Mucosa of descending colon (tissue), 3 donors: ENCODE measurements around the gene MIGA2. TPM values are rescaled to one million over a fixed set of nuclear protein-coding genes. Genes with fewer than 3 reads are reported as not detected.

ENCODE experiments used
- ATAC-seq: fragments of 200-7000 bp; cut with Tn5 transposase; one replicate; pipeline ENCODE4 v1.9.1; 2020; ENCODE audit warnings: mild to moderate bottlenecking, moderate library complexity
- DNase-seq, 3 donors: peaks; one replicate each; pipeline ENCODE4 v3.0.0-alpha.2; 2020
- H3K36me3 ChIP-seq: fragments of 200-600 bp; one replicate; pipeline ENCODE4 v1.8.0; 2021; ENCODE audit warnings: low read depth, mild to moderate bottlenecking
- H3K4me1 ChIP-seq: fragments of 200-600 bp; one replicate; pipeline ENCODE4 v1.8.0; 2021; ENCODE audit warnings: low read depth, mild to moderate bottlenecking
- H3K4me3 ChIP-seq: fragments of 200-600 bp; one replicate; pipeline ENCODE4 v1.8.0; 2021; ENCODE audit warnings: mild to moderate bottlenecking
- H3K9me3 ChIP-seq: fragments of 200-600 bp; one replicate; pipeline ENCODE4 v1.8.0; 2021; ENCODE audit warnings: mild to moderate bottlenecking
- intact Hi-C, 2 donors: fragments of 100-400 bp; cut with DNase I in 1 of 2; cut with micrococcal nuclease in 1 of 2; formaldehyde crosslinking; loops; one replicate each; pipeline versions ENCODE4 v1.11.0 to v1.11.1; 2022; cut with DNase I, micrococcal nuclease
- total RNA-seq, 3 donors: library from RNA; stranded (reverse); fragmentation: NEBNext Ultra II Directional in 2 of 3; extraction: Animal tissue kit (Norgen Biotek cat#: 25700) in 2 of 3; gene quantifications; one replicate each; pipeline versions ENCODE4 v1.2.1 to v1.2.4, GENCODE V29; 2021 to 2023
- TF ChIP-seq, protein P1 (sequence below): fragments of 200-600 bp; IDR thresholded peaks from one replicate; pipeline ENCODE4 v1.8.0; 2022; ENCODE audit warnings: antibody characterized with exemption, mild to moderate bottlenecking
- donor health status: DM: no; HTN: no; CAD: no; lungs with moderate emphysema.
- donor health status: DM: no; HTN: no; CAD: no.
- donor health status: DM: no; HTN: yes; CAD: no.

Gene MIGA2
- total RNA-seq, 3 donors from 2014 or later = 56.2 to 89.4 (median 57.1) TPM

DNA sequence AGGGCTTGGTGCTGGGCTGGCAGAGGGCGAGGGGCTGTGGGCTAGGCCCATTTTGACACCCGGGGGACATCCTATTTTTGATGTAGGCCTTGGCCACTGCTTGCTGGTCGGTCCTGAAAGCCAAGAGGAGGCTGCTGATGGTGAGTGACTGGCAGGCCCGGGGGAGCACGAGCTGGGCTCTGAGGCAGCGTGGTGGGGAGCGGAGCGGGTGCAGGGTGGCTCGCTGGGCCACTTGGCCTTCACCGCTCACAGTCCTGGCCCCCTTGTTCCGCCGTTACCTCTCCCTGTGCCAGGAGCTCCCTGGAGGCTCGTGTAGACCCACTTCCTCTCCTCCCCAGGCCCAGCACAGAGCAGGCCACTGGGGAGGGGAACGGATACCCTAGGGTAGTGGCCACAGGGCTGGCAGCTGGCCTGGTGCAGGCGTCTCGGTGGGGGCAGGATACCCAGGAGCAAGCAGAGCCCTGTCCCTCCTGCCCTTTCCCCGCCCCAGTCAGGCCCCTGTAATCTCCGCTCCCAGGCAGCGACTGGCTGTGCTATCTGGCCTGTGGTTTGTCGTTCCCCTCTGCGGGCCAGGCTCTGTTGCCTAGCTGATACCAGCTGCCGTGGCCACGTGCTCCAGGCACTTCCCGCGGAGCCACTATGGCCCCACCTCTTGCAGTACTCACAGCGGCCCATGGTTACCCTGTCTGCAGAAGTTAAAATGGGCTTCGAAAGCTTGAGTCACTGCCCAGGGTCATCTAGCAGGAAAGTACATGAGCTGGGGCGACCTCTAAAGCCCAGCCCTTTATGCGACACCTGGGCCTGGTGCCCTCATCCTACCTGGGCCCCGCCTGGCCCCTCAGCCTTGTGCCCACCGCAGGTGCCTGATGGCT is 32.8 kb downstream of the MIGA2 start:
- Histone ChIP-seq H3K9me3 (no peaks in the 10 kb centered on the region), H3K36me3 (peaks cover 7% of the 10 kb centered on the region), H3K4me3 (no peak overlapping the region), H3K4me1 (peaks cover 5% of the 10 kb centered on the region)
- DNase-seq (peak; percentile 61 to 84 (median 69)), ATAC-seq (peak; percentile 80)
- TF ChIP-seq, protein P1, sequence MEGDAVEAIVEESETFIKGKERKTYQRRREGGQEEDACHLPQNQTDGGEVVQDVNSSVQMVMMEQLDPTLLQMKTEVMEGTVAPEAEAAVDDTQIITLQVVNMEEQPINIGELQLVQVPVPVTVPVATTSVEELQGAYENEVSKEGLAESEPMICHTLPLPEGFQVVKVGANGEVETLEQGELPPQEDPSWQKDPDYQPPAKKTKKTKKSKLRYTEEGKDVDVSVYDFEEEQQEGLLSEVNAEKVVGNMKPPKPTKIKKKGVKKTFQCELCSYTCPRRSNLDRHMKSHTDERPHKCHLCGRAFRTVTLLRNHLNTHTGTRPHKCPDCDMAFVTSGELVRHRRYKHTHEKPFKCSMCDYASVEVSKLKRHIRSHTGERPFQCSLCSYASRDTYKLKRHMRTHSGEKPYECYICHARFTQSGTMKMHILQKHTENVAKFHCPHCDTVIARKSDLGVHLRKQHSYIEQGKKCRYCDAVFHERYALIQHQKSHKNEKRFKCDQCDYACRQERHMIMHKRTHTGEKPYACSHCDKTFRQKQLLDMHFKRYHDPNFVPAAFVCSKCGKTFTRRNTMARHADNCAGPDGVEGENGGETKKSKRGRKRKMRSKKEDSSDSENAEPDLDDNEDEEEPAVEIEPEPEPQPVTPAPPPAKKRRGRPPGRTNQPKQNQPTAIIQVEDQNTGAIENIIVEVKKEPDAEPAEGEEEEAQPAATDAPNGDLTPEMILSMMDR = no peak
- intact Hi-C loops = no loop called here

DNA sequence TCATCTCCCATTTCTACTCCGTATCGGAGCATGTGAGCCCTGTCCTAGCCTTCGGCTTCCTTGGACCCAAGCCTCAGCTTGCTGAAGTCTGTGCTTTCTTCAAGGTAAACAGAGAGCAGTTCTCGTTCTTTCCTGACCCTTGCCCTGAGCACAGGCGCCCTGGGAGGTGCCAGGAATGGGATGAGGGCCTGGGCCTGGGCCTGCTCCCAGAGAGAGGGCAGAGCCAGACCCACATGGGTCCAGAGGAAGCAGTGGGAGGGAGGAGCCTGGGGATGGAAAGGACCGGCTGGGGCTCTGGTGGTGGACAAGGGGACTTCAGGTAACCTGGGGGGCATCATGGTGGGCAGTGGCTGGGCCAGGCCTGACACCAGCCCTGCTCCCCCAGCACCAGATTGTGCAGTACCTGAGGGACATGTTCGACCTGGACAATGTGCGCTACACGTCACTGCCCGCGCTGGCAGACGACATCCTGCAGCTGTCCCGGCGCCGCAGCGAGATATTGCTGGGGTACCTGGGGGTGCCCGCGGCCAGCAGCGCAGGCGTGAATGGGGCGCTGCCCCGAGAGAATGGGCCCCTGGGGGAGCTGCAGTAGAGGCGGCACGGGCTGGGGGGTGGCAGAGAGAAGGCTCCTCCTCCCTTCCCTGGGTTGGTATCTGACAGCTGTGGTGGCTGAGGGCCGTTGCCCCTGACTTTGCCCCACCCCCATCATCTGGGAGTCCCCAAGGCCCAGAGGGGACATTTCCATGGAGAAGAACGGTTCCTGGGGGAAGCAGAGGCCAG is 33.6 kb downstream of the MIGA2 start:
- peaks cover 5% of the 10 kb centered on the region for H3K4me1 ChIP-seq
- H3K9me3 ChIP-seq = no peaks in the 10 kb centered on the region
- DNase-seq = peak in 1 of 3 donors; percentile 50
- H3K4me3 ChIP-seq = no peak overlapping the region
- intact Hi-C loops = no loop called here
- ATAC-seq = peak; percentile 27
- H3K36me3 ChIP-seq = peaks cover 5% of the 10 kb centered on the region
- TF ChIP-seq, protein P1 = no peak

DNA sequence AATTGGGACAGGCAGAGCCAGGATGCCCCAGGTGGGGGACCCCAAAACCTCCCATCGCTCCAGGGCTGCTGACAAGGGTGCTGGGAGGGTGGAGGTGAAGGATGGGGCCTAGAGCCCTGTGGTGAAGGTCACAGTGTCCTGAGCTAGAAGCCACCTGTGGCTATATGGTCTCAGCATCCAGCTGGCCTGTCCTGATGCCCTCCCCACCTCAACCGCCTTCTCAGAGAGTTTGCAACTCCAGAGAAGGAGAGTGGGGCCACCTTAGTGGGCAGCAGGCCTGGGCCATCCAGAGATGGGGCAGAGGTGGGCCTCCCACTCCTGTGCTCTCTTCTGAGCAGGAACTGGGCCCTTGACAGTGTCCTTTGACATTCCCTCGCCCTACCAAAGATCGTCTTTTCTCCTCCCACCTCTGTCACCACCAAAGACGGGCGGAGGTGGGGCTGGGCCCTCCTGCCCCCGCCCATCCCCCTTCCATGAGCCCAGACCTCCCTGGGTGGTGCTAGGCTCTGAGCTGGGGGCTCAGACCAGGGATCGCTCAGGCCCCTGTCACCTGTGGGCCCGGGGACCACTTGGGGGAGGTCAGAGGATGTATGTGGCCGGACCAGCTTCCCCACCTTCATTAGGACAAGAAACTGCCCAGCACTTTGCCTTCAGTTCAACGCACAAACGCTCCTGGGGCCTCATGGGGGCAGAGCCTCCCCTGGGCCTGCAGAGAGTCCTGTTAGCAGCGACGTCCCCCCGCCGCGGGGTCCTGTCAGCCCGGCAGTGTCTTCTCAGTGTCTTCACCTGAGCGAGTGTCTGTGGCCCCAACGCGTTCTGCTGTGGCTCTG is 34.5 kb downstream of the MIGA2 start:
- H3K9me3 ChIP-seq = no peaks in the 10 kb centered on the region
- TF ChIP-seq, protein P1 = no peak
- H3K4me3 ChIP-seq = no peak overlapping the region
- no peaks in the 10 kb centered on the region for H3K36me3 ChIP-seq
- DNase-seq = peak in 1 of 3 donors; percentile 25
- peaks cover 7% of the 10 kb centered on the region for H3K4me1 ChIP-seq
- intact Hi-C loops = no loop called here
- no peak for ATAC-seq

DNA sequence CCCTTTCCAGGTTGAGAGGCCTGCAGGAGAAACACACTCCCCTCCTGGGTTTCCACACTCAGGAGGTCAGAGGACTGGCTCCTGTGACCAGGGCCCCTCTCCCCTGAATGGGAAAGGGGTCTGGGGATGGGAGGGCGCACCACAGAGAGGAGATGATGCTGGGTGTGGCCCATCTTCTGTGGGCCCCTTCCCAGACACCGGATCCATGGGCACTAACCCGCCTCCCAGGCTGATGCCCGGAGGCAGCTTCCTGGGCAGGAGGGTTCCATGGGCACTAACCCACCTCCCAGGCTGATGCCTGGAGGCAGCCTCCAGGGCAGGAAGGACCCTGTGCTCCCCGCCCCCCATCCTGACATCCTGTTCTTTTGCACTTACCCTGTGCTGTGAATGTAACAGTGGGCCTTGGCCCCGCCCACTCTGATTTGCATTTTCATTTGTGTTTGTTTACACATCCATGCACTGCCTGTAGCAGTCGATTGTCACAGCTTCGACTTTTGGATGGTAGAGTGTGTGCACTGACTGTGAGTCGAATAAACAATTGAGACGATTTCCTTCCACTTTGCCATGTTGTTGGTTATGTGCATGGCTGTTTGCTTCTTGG is 35.2 kb downstream of the MIGA2 start:
- intact Hi-C loops = no loop called here
- TF ChIP-seq, protein P1 = no peak
- Histone ChIP-seq H3K4me3 (no peak overlapping the region), H3K4me1 (peaks cover 14% of the 10 kb centered on the region), H3K9me3 (no peaks in the 10 kb centered on the region), H3K36me3 (no peaks in the 10 kb centered on the region)
- ATAC-seq = no peak
- DNase-seq = peak in 2 of 3 donors; percentile 38 to 39

DNA sequence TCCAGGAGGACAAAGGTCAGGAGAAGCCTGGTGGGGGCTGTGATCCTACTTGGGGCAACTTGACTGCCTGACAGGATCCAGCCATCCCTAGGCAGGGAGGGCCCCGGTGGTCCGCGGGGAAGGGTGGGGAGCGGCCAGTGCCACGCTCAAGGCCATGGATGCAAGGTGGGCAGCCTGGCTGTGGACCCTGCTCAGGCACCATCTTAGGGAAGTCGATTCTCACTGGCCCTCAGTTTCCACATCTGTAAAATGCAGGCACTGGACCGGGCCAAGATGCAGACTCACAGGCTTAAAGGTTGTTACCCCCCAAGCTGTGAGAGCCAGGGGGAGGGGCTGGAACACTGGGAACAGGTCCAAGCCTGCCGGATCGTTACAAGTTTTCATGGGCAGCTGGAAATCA is 35.7 kb downstream of the MIGA2 start:
- DNase-seq = peak in 1 of 3 donors; percentile 25
- no peaks in the 10 kb centered on the region for H3K9me3 ChIP-seq
- no peaks in the 10 kb centered on the region for H3K36me3 ChIP-seq
- intact Hi-C loops = no loop called here
- ATAC-seq = no peak
- TF ChIP-seq, protein P1 = no peak
- H3K4me3 ChIP-seq = no peak overlapping the region
- H3K4me1 ChIP-seq = peaks cover 17% of the 10 kb centered on the region
